IPS DF 6.9 (cell line): ENCODE results near the gene SYT15.
"Not testable (repeated sequence)": the region's sequence is repeated elsewhere in the genome, so short reads cannot be mapped to it uniquely, and the experiment has no call there.

Experiments
- DNase-seq: peaks from one replicate; pipeline ENCODE4 v3.0.0-alpha.2; 2013; ENCODE audit warnings: low read depth, low spot score
- H3K27ac ChIP-seq: one replicate; pipeline ENCODE4 v1.5.1; 2013; ENCODE audit warnings: low read length, control low read depth
- H3K27me3 ChIP-seq: 2 replicates; pipeline ENCODE4 v1.6.1; 2013; ENCODE audit warnings: mild to moderate bottlenecking, low read length; ENCODE audit not compliant: control insufficient read depth, insufficient read depth
- H3K36me3 ChIP-seq: 2 replicates; pipeline ENCODE4 v1.6.1; 2013; ENCODE audit warnings: low read length; ENCODE audit not compliant: control insufficient read depth, insufficient read depth
- H3K4me1 ChIP-seq: 2 replicates; pipeline ENCODE4 v1.6.1; 2013; ENCODE audit warnings: low read length; ENCODE audit not compliant: control insufficient read depth, insufficient read depth
- H3K4me3 ChIP-seq: 2 replicates; pipeline ENCODE4 v1.5.1; 2013; ENCODE audit warnings: mild to moderate bottlenecking, low read length
- H3K9me3 ChIP-seq: 2 replicates; pipeline ENCODE4 v1.6.1; 2013; ENCODE audit warnings: low read length, inconsistent platforms; ENCODE audit not compliant: control insufficient read depth, insufficient read depth
- WGBS: extraction: QIAGEN DNeasy Blood & Tissue Kit; methylation state at CpG from one replicate; pipeline ENCODE4 v1.1.7; 2013; ENCODE audit warnings: mixed read lengths, missing lambda C conversion rate; ENCODE audit not compliant: insufficient read length, insufficient coverage; 5-methylcytosine and 5-hydroxymethylcytosine counted together

SYT15 gene

DNA sequence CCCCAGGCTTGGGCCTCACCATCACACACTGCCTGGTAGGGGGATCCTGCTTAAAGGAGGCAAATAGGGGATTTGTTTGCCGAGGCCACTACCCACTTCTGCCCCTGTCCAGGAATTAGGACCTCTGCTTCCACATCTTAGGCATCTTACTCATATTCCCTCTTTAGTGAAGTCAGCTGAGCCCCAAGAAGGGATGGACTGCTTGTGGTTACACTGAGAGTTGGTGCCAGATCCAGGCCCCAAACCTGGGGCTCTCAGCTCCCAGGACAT is 20.9 kb upstream of the SYT15 start:
- Histone ChIP-seq H3K36me3 (peaks cover 4% of the 10 kb centered on the region; the same call in 1 of the 2 replicates), H3K27ac (no peak overlapping the region), H3K4me3 (no peak overlapping the region), H3K4me1 (peaks cover 12% of the 10 kb centered on the region), H3K27me3 (no peaks in the 10 kb centered on the region), H3K9me3 (no peaks in the 10 kb centered on the region)
- DNase-seq, result no peak
- no CpG with 5 or more reads among the region's 1 CpG for WGBS

GRCh38 chr10:46558392-46559185 is 20.3 kb upstream of the SYT15 start:
- Histone ChIP-seq H3K9me3 (no peaks in the 10 kb centered on the region), H3K4me3 (no peak overlapping the region), H3K4me1 (peaks cover 12% of the 10 kb centered on the region), H3K27me3 (no peaks in the 10 kb centered on the region), H3K36me3 (no peaks in the 10 kb centered on the region), H3K27ac (no peak overlapping the region)
- WGBS, result no CpG with 5 or more reads among the region's 9 CpGs
- no peak for DNase-seq

GRCh38 chr10:46559231-46559671 is 19.7 kb upstream of the SYT15 start:
- Histone ChIP-seq H3K4me3 (no peak overlapping the region), H3K27me3 (no peaks in the 10 kb centered on the region), H3K36me3 (no peaks in the 10 kb centered on the region), H3K27ac (no peak overlapping the region), H3K4me1 (peaks cover 12% of the 10 kb centered on the region), H3K9me3 (no peaks in the 10 kb centered on the region)
- DNase-seq, result no peak
- WGBS, result no CpG with 5 or more reads among the region's 5 CpGs

GRCh38 chr10:46560381-46560780 is 18.5 kb upstream of the SYT15 start:
- H3K36me3 ChIP-seq, result no peaks in the 10 kb centered on the region
- H3K27me3 ChIP-seq, result no peaks in the 10 kb centered on the region
- no CpG with 5 or more reads among the region's 5 CpGs for WGBS
- H3K27ac ChIP-seq, result no peak overlapping the region
- H3K4me3 ChIP-seq, result no peak overlapping the region
- peaks cover 9% of the 10 kb centered on the region for H3K4me1 ChIP-seq
- H3K9me3 ChIP-seq, result no peaks in the 10 kb centered on the region
- DNase-seq, result no peak

GRCh38 chr10:46560952-46561351 is 18.0 kb upstream of the SYT15 start:
- no peaks in the 10 kb centered on the region for H3K9me3 ChIP-seq

GRCh38 chr10:46565591-46566332 is 13.2 kb upstream of the SYT15 start:
- not testable (repeated sequence) for H3K4me3 ChIP-seq, H3K27me3 ChIP-seq, H3K27ac ChIP-seq, H3K36me3 ChIP-seq, DNase-seq, H3K4me1 ChIP-seq, H3K9me3 ChIP-seq
- no CpG with 5 or more reads among the region's 6 CpGs for WGBS

More at GRCh38 chr10:46560952-46561351, 18.0 kb upstream of the SYT15 start:
- Histone ChIP-seq H3K4me1 (peaks cover 5% of the 10 kb centered on the region; the same call in 1 of the 2 replicates), H3K27ac (no peak overlapping the region), H3K4me3 (no peak overlapping the region), H3K36me3 (no peaks in the 10 kb centered on the region), H3K27me3 (no peaks in the 10 kb centered on the region)
- DNase-seq, result no peak
- WGBS, result no CpG with 5 or more reads among the region's 1 CpG

DNA sequence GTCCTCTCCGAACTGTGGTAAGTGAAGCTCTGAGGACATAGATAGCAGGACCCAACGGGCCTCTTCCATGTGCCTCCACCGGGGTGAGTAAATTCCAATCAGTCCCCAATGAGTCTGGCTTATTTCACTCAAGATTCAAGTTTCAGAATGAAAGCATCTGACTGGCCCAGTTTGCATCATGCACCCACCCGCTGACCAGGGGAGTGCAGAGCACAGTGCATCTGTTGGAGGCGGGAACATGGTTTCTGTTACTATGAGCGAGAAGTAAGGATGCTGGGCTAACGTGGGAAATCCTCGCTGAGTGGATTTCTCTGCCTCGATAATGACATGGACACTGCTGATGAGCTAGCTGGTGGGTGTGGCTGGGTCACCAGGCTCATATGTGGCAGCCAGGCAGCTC is 11.8 kb upstream of the SYT15 start:
- not testable (repeated sequence) for H3K27me3 ChIP-seq, H3K36me3 ChIP-seq, H3K27ac ChIP-seq, H3K4me1 ChIP-seq, H3K9me3 ChIP-seq, DNase-seq, H3K4me3 ChIP-seq
- WGBS, result no CpG with 5 or more reads among the region's 9 CpGs

DNA sequence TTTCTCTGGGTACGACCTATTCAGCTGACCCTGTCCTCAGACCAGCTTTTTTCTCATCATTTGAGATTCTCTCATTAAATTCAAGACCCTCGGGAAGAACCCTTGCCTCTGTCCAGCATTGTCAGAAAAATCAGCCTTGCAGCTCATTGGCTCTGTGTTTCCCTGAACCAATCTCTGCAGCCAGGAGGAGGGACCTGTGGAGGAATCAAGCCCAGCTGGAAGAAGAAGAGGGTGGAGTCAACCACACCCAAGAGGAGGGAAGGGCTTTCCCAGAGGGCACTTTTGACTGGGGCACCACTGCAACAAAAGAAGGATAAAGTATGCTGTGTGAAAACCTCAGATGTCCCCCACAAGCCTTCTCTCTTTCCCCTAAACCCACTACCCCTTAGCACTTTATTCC is 8.3 kb upstream of the SYT15 start:
- H3K9me3 ChIP-seq, DNase-seq, H3K36me3 ChIP-seq, H3K27ac ChIP-seq, H3K27me3 ChIP-seq, H3K4me3 ChIP-seq, H3K4me1 ChIP-seq: not testable (repeated sequence)
- no CpG with 5 or more reads among the region's 2 CpGs for WGBS

DNA sequence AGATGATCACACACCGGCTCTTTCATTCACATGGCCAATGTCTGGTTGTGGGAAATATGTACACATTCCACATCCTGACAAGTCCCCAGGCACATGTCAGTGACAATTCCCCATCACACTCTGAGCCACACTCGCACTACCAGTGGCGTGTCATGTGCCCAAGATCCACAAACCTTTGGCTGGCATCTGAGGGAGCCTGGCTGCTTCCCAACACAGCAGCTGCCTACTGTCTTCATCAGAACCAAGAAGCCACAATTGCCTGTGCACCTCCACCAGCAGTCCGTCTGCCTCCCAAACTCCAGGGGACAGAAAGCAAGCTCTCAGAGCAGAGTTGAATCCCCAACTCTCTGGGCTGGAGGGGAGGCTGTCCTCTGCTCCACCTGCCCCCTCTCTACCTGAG is 6.2 kb upstream of the SYT15 start:
- H3K36me3 ChIP-seq, H3K27me3 ChIP-seq, H3K4me3 ChIP-seq, H3K4me1 ChIP-seq, H3K27ac ChIP-seq, H3K9me3 ChIP-seq, DNase-seq: not testable (repeated sequence)
- WGBS, result no CpG with 5 or more reads among the region's 4 CpGs

GRCh38 chr10:46573314-46573713 is 5.6 kb upstream of the SYT15 start:
- not testable (repeated sequence) for H3K36me3 ChIP-seq, H3K27ac ChIP-seq, H3K4me1 ChIP-seq, DNase-seq, H3K4me3 ChIP-seq, H3K27me3 ChIP-seq, H3K9me3 ChIP-seq
- no CpG with 5 or more reads among the region's 5 CpGs for WGBS

DNA sequence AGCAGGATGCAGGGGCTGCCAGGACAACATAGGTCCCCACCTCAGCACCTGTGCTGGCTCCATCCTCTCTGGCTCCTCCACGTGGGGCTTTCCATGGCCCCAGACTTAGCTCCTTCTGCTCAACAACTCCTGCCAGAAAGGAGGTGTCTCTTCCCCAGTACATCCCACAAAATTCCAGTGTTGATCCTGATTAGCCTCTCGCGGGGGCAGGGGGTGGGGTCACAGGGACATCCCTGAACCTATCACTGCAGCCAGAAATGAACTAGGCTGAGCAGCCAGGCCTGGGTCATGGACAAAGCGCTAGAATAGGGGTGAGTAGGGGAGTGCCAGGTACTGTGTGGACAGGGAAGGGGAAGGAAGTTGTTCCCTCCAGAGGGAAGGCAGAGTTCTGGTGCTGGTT is 5.0 kb upstream of the SYT15 start:
- no CpG with 5 or more reads among the region's 4 CpGs for WGBS
- not testable (repeated sequence) for H3K27me3 ChIP-seq, H3K36me3 ChIP-seq, H3K4me3 ChIP-seq, DNase-seq, H3K9me3 ChIP-seq, H3K4me1 ChIP-seq, H3K27ac ChIP-seq
